HepG2 (cell line): ENCODE measurements around the gene NAALADL1. TPM values are rescaled to one million over a fixed set of nuclear protein-coding genes. Genes with fewer than 3 reads are reported as not detected.
A peak's percentile ranks its signal among the peaks of the same experiment; 100 is the strongest.

Source experiments
- ATF3 ChIP-seq: sonication (generic); formaldehyde crosslinking; IDR thresholded peaks from 2 replicates; pipeline ENCODE4 v1.4.0; 2020; ENCODE audit warnings: missing genetic modification reagents
- FOXA1 ChIP-seq, 2 experiments: fragments of 450-650 bp in 1 of 2; sonication (generic) in 1 of 2; formaldehyde crosslinking in 1 of 2; IDR thresholded peaks; 2 replicates each; pipeline versions ENCODE4 v1.4.0 to v1.6.1; 2016 to 2020; ENCODE audit warnings: missing genetic modification reagents in 1 of 2
- HMG20A ChIP-seq: IDR thresholded peaks from 2 replicates; pipeline ENCODE4 v1.6.1; 2016; ENCODE audit warnings: borderline replicate concordance
- HNF4A ChIP-seq: sonication (generic); formaldehyde crosslinking; IDR thresholded peaks from 2 replicates; pipeline ENCODE4 v1.4.0; 2020; ENCODE audit warnings: missing genetic modification reagents
- MED13 ChIP-seq: sonication (generic); formaldehyde crosslinking; IDR thresholded peaks from 2 replicates; pipeline ENCODE4 v1.5.0; 2020; ENCODE audit warnings: missing genetic modification reagents
- MEIS1 ChIP-seq: sonication (generic); formaldehyde crosslinking; IDR thresholded peaks from 2 replicates; pipeline ENCODE4 v1.9.0; 2021; ENCODE audit warnings: mild to moderate bottlenecking, missing genetic modification reagents, moderate library complexity, borderline replicate concordance
- NFKBIZ ChIP-seq: IDR thresholded peaks from 2 replicates; pipeline ENCODE4 v1.6.1; 2018; ENCODE audit warnings: missing genetic modification reagents, missing compliant biosample characterization
- NFRKB ChIP-seq: fragments of 450-650 bp; IDR thresholded peaks from 2 replicates; pipeline ENCODE4 v1.6.1; 2017
- PHF20 ChIP-seq: sonication (generic); formaldehyde crosslinking; IDR thresholded peaks from 2 replicates; pipeline ENCODE4 v1.5.0; 2020; ENCODE audit warnings: mild to moderate bottlenecking, missing genetic modification reagents
- STAT5B ChIP-seq: sonication (generic); formaldehyde crosslinking; IDR thresholded peaks from 2 replicates; pipeline ENCODE4 v1.4.0; 2020; ENCODE audit warnings: missing genetic modification reagents
- ZNF101 ChIP-seq: sonication (generic); formaldehyde crosslinking; IDR thresholded peaks from 2 replicates; pipeline ENCODE4 v1.4.0; 2020; ENCODE audit warnings: mild to moderate bottlenecking, low read depth, missing genetic modification reagents, borderline replicate concordance
- ZNF503 ChIP-seq: sonication (generic); formaldehyde crosslinking; IDR thresholded peaks from 2 replicates; pipeline ENCODE4 v1.4.0; 2020; ENCODE audit warnings: missing genetic modification reagents
- ZSCAN30 ChIP-seq: sonication (generic); formaldehyde crosslinking; IDR thresholded peaks from 2 replicates; pipeline ENCODE4 v1.5.0; 2020; ENCODE audit warnings: mild to moderate bottlenecking, missing genetic modification reagents
- ZSCAN31 ChIP-seq: sonication (generic); formaldehyde crosslinking; IDR thresholded peaks from 2 replicates; pipeline ENCODE4 v1.5.0; 2020; ENCODE audit warnings: low read depth, mild to moderate bottlenecking, missing genetic modification reagents
- polyA plus RNA-seq, 8 experiments: library from polyadenylated mRNA; depleted of rRNA in 3 of 8; stranded (reverse) in 7 of 8; unstranded in 1 of 8; fragments of >200 nt; fragmentation: Illumina TruSeq in 4 of 8; extraction: Trizol in 4 of 8; gene quantifications; 2 replicates each; pipeline versions ENCODE4 v1.2.1 to v1.2.3, GENCODE V29; 2011 to 2016; ENCODE audit warnings: low read depth in 4 of 8, missing spikeins in 1 of 8, mixed read lengths in 1 of 8; ENCODE audit not compliant: insufficient read depth in 1 of 8
- total RNA-seq, 5 experiments: library from RNA; depleted of rRNA; stranded (reverse); fragments of >200 nt; fragmentation: Illumina TruSeq; extraction: Trizol; gene quantifications; 2 replicates each; pipeline ENCODE4 v1.2.3, GENCODE V29; 2016; ENCODE audit warnings: low read depth in 1 of 5
- TF ChIP-seq, protein P1 (sequence below), 2 experiments: sonication (generic) in 1 of 2; formaldehyde crosslinking in 1 of 2; IDR thresholded peaks; 2 replicates each; pipeline versions ENCODE4 v1.6.1 to v1.9.0; 2014 to 2022; ENCODE audit warnings: antibody characterized with exemption in 1 of 2, borderline replicate concordance in 1 of 2, inconsistent platforms in 1 of 2, low read depth in 1 of 2, missing genetic modification reagents in 1 of 2
- TF ChIP-seq, protein P2 (sequence below): sonication (generic); formaldehyde crosslinking; IDR thresholded peaks from 2 replicates; pipeline ENCODE4 v1.4.0; 2020; ENCODE audit warnings: missing genetic modification reagents, borderline replicate concordance

The NAALADL1 gene
- total and polyA plus RNA-seq, 2 of the 13 experiments (the other 11 are each of a cell fraction or from before 2014, with no cell fraction given): 9.3 to 33.9 TPM

DNA sequence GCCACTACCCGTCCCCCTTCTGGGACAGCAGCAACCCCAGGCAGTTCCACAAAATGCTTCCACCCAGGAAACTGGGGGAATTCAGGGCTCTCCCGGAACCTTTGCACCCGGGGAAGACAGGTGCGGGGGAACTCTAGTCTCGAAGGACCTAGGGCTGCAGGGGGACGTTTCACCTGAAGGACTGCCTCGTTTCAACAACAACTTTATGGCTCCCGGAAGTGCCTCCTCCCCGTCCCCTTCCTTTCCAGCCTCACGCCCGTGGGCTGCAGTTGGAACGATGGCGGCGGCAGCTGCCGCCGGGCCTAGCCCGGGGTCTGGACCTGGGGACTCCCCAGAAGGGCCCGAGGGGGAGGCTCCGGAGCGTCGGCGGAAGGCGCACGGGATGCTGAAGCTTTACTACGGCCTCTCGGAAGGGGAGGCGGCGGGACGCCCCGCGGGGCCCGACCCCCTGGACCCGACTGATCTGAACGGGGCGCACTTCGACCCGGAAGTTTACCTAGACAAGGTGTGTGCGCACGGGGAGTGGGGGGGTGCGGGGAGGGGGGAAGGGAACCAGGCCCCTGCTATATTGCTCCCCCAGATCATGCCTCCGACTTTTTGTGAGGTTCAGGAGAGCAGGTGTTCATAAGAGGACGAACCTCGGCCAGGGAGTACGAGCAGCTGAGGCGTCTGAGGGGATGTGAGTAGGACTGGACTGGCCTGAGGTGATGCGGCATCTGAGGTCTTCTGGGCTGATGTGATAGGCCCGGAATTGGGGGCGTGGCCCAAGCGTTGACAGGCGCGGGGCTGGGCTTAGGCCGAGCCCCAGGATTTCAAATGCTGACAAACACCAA is 37.8 kb upstream of the NAALADL1 start, which contains the start of gene VPS51 (continued):
- TF ChIP-seq, protein P1, sequence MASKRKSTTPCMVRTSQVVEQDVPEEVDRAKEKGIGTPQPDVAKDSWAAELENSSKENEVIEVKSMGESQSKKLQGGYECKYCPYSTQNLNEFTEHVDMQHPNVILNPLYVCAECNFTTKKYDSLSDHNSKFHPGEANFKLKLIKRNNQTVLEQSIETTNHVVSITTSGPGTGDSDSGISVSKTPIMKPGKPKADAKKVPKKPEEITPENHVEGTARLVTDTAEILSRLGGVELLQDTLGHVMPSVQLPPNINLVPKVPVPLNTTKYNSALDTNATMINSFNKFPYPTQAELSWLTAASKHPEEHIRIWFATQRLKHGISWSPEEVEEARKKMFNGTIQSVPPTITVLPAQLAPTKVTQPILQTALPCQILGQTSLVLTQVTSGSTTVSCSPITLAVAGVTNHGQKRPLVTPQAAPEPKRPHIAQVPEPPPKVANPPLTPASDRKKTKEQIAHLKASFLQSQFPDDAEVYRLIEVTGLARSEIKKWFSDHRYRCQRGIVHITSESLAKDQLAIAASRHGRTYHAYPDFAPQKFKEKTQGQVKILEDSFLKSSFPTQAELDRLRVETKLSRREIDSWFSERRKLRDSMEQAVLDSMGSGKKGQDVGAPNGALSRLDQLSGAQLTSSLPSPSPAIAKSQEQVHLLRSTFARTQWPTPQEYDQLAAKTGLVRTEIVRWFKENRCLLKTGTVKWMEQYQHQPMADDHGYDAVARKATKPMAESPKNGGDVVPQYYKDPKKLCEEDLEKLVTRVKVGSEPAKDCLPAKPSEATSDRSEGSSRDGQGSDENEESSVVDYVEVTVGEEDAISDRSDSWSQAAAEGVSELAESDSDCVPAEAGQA (IDR thresholded peaks at IDR 0.05; ENCODE audit: low read depth): peak; percentile 93
- TF ChIP-seq, protein P1 (CRISPR knock-in tag; IDR thresholded peaks at IDR 0.05; ENCODE audit: borderline replicate concordance): no peak
- TF ChIP-seq, protein P2, sequence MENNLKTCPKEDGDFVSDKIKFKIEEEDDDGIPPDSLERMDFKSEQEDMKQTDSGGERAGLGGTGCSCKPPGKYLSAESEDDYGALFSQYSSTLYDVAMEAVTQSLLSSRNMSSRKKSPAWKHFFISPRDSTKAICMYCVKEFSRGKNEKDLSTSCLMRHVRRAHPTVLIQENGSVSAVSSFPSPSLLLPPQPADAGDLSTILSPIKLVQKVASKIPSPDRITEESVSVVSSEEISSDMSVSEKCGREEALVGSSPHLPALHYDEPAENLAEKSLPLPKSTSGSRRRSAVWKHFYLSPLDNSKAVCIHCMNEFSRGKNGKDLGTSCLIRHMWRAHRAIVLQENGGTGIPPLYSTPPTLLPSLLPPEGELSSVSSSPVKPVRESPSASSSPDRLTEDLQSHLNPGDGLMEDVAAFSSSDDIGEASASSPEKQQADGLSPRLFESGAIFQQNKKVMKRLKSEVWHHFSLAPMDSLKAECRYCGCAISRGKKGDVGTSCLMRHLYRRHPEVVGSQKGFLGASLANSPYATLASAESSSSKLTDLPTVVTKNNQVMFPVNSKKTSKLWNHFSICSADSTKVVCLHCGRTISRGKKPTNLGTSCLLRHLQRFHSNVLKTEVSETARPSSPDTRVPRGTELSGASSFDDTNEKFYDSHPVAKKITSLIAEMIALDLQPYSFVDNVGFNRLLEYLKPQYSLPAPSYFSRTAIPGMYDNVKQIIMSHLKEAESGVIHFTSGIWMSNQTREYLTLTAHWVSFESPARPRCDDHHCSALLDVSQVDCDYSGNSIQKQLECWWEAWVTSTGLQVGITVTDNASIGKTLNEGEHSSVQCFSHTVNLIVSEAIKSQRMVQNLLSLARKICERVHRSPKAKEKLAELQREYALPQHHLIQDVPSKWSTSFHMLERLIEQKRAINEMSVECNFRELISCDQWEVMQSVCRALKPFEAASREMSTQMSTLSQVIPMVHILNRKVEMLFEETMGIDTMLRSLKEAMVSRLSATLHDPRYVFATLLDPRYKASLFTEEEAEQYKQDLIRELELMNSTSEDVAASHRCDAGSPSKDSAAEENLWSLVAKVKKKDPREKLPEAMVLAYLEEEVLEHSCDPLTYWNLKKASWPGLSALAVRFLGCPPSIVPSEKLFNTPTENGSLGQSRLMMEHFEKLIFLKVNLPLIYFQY (CRISPR knock-in tag): peak; percentile 63
- no peak; the same call in 1 of the 2 replicates for TF ChIP-seq MED13
- peak; percentile 99 for TF ChIP-seq PHF20
- TF ChIP-seq ZNF101 (CRISPR knock-in tag): 0 out of 2 replicates have a peak, but pooled peaks have one; percentile 36
- peak; percentile 51; the same call in 1 of the 2 replicates for TF ChIP-seq ATF3 (CRISPR knock-in tag)
- peak; percentile 73 for TF ChIP-seq HNF4A (CRISPR knock-in tag)
- TF ChIP-seq MEIS1 (CRISPR knock-in tag): peak; percentile 60; the same call in 1 of the 2 replicates
- peak; percentile 50; the same call in 1 of the 2 replicates for TF ChIP-seq NFKBIZ (CRISPR knock-in tag)
- no peak for TF ChIP-seq HMG20A (CRISPR knock-in tag)
- no peak for TF ChIP-seq FOXA1 (IDR thresholded peaks at IDR 0.05)
- peak; percentile 67 for TF ChIP-seq FOXA1 (CRISPR knock-in tag; IDR thresholded peaks at IDR 0.05)
- peak; percentile 94 for TF ChIP-seq ZSCAN30 (CRISPR knock-in tag)
- peak; percentile 65 for TF ChIP-seq ZNF503 (CRISPR knock-in tag)
- TF ChIP-seq ZSCAN31 (CRISPR knock-in tag): peak; percentile 61; the same call in 1 of the 2 replicates
- peak; percentile 59; the same call in 1 of the 2 replicates for TF ChIP-seq NFRKB
- TF ChIP-seq STAT5B (CRISPR knock-in tag): 0 out of 2 replicates have a peak, but pooled peaks have one; percentile 64
